Naive thymus-derived CD8-positive, alpha-beta T cell (primary cell): ENCODE results near the gene COL7A1. TPM values are rescaled to one million over a fixed set of nuclear protein-coding genes. Genes with fewer than 3 reads are reported as not detected.

Experiments
- ATAC-seq, 2 donors: fragments of 150-1000 bp; cut with Tn5 transposase in 1 of 2; sonication (Bioruptor Pico), chemical (Tn5 transposase) in 1 of 2; 1 replicate in 1 of 2; 2 replicates in 1 of 2; pipeline ENCODE4 v1.10.0; 2021; ENCODE audit warnings: mild to moderate bottlenecking in 2 of 2, moderate library complexity in 2 of 2
- POLR2A ChIA-PET: fragments of 350-600 bp; sonication (Branson Sonifier 250); formaldehyde crosslinking; loops from one replicate; lab custom pipeline; 2021; ENCODE audit warnings: antibody characterized with exemption; lab: Charles Lee
- DNase-seq, 10 donors: peaks; one replicate each; pipeline versions ENCODE4 v3.0.0 to v3.0.0-alpha.2; 2020 to 2022
- H3K27ac Mint-ChIP-seq, 10 donors: one replicate each; pipeline ENCODE4 v1.8.0; 2020 to 2022; ENCODE audit warnings: mild to moderate bottlenecking in 10 of 10, mixed read lengths in 10 of 10, moderate library complexity in 4 of 10, inconsistent platforms in 1 of 10
- H3K27me3 Mint-ChIP-seq, 5 donors: one replicate each; pipeline ENCODE4 v1.8.0; 2021 to 2022; ENCODE audit warnings: mixed read lengths in 5 of 5
- H3K36me3 Mint-ChIP-seq, 3 donors: one replicate each; pipeline ENCODE4 v1.8.0; 2020 to 2022; ENCODE audit warnings: mixed read lengths in 3 of 3, mild to moderate bottlenecking in 2 of 3, inconsistent platforms in 1 of 3
- H3K4me1 Mint-ChIP-seq, 4 donors: one replicate each; pipeline ENCODE4 v1.8.0; 2021 to 2022; ENCODE audit warnings: mixed read lengths in 4 of 4
- H3K4me3 Mint-ChIP-seq, 10 donors: one replicate each; pipeline ENCODE4 v1.8.0; 2020 to 2022; ENCODE audit warnings: mild to moderate bottlenecking in 10 of 10, mixed read lengths in 10 of 10, moderate library complexity in 6 of 10, inconsistent platforms in 1 of 10
- H3K9me3 Mint-ChIP-seq, 9 donors: one replicate each; pipeline ENCODE4 v1.8.0; 2020 to 2022; ENCODE audit warnings: mixed read lengths in 9 of 9, mild to moderate bottlenecking in 3 of 9, inconsistent platforms in 1 of 9, moderate library complexity in 1 of 9
- polyA plus RNA-seq, 3 donors: library from polyadenylated mRNA; unstranded; fragments of 300-500 nt; fragmentation: Illumina TruSeq; gene quantifications; one replicate each; pipeline ENCODE4 v1.2.3, GENCODE V29; 2021
- total RNA-seq, 8 experiments: library from RNA in 2 of 8; stranded (reverse) in 2 of 8; gene quantifications; one replicate each; pipeline ENCODE4 v1.2.3 and lab custom pipeline; 2021 to 2026

Gene COL7A1
- 1 to 10 TPM; 1.6 to 1.8 TPM for total RNA-seq
- under 1 TPM in 1 of 3 donors, not detected in 2; 0.27 TPM for polyA plus RNA-seq
- total RNA-seq (lab: John Stamatoyannopoulos, UW): 2.0 to 4.7 (median 3.1) reads per million in 6 experiments

GRCh38 chr3:48595075-48595525 is at the start of gene COL7A1:
Gene COL7A1 (minus strand): TSS chr3:48595329. CDS start chr3:48595159, 170 bp downstream.
- DNase-seq (peak in 3 of 10 donors; percentile 8 to 17 (median 12)), ATAC-seq (peak; percentile 35 to 62)
- POLR2A ChIA-PET: no interaction called here
- H3K4me3 Mint-ChIP-seq: peak within 1 kb of the TSS in 7 of 10 donors; percentile 8 to 67 (median 45)
- H3K27ac Mint-ChIP-seq: peak within 1 kb of the TSS in 3 of 10 donors; percentile 35 to 84 (median 60)
- peaks cover 0 to 17% (median 0%) of the 10 kb centered on the region in 3 donors for H3K36me3 Mint-ChIP-seq
- no peaks in the 10 kb centered on the region for H3K9me3 Mint-ChIP-seq
- peaks cover 8 to 54% (median 28%) of the 10 kb centered on the region in 5 donors for H3K27me3 Mint-ChIP-seq
- peaks cover 5 to 17% (median 9%) of the 10 kb centered on the region in 4 donors for H3K4me1 Mint-ChIP-seq

- H3K9me3 Mint-ChIP-seq: no peaks in the 10 kb centered on the region
- POLR2A ChIA-PET: interaction anchor here (0.6 kb wide), 1 partner anchor 592 kb away, joined by 4 read pairs; no protein-coding TSS in a partner anchor
- peaks cover 0 to 2% (median 0%) of the 10 kb centered on the region in 4 donors for H3K4me1 Mint-ChIP-seq
- no peak overlapping the region for H3K4me3 Mint-ChIP-seq
- ATAC-seq (no peak), DNase-seq (no peak)
- no peak overlapping the region for H3K27ac Mint-ChIP-seq
- no peaks in the 10 kb centered on the region for H3K27me3 Mint-ChIP-seq
- peaks cover 0 to 10% (median 0%) of the 10 kb centered on the region in 3 donors for H3K36me3 Mint-ChIP-seq
Measured at GRCh38 chr3:48642605-48643004, 47.5 kb upstream of the COL7A1 start.

- Mint-ChIP-seq H3K27me3 (no peaks in the 10 kb centered on the region), H3K9me3 (no peaks in the 10 kb centered on the region), H3K36me3 (peaks cover 0 to 10% (median 0%) of the 10 kb centered on the region in 3 donors), H3K4me1 (peaks cover 0 to 4% (median 3%) of the 10 kb centered on the region in 4 donors), H3K4me3 (no peak overlapping the region), H3K27ac (no peak overlapping the region)
- POLR2A ChIA-PET: no interaction called here
- no peak for ATAC-seq
- no peak for DNase-seq
Measured at GRCh38 chr3:48641396-48641795, 46.3 kb upstream of the COL7A1 start.

GRCh38 chr3:48639944-48640606 is 44.9 kb upstream of the COL7A1 start:
- no peak overlapping the region for H3K4me3 Mint-ChIP-seq

GRCh38 chr3:48637305-48637704 is 42.2 kb upstream of the COL7A1 start:
- Mint-ChIP-seq H3K9me3 (no peaks in the 10 kb centered on the region), H3K27ac (peak overlapping the region in 1 of 10 donors; percentile 55), H3K4me3 (peak overlapping the region in 9 of 10 donors; percentile 16 to 88 (median 65)), H3K4me1 (peaks cover 1 to 27% (median 18%) of the 10 kb centered on the region in 4 donors), H3K27me3 (no peaks in the 10 kb centered on the region), H3K36me3 (peaks cover 0 to 6% (median 0%) of the 10 kb centered on the region in 3 donors)
- DNase-seq (no peak), ATAC-seq (no peak)
- POLR2A ChIA-PET: no interaction called here

More at GRCh38 chr3:48639944-48640606, 44.9 kb upstream of the COL7A1 start:
- Mint-ChIP-seq H3K9me3 (no peaks in the 10 kb centered on the region), H3K36me3 (peaks cover 0 to 10% (median 0%) of the 10 kb centered on the region in 3 donors), H3K27me3 (no peaks in the 10 kb centered on the region), H3K27ac (no peak overlapping the region), H3K4me1 (peaks cover 0 to 15% (median 7%) of the 10 kb centered on the region in 4 donors)
- ATAC-seq (no peak), DNase-seq (no peak)
- POLR2A ChIA-PET: no interaction called here

GRCh38 chr3:48636149-48636655 is 41.1 kb upstream of the COL7A1 start:
- Mint-ChIP-seq H3K27me3 (no peaks in the 10 kb centered on the region), H3K4me3 (peak overlapping the region; percentile 85 to 93 (median 89)), H3K9me3 (no peaks in the 10 kb centered on the region), H3K27ac (peak overlapping the region in 1 of 10 donors; percentile 84), H3K4me1 (peaks cover 4 to 27% (median 20%) of the 10 kb centered on the region in 4 donors), H3K36me3 (peaks cover 0 to 4% (median 0%) of the 10 kb centered on the region in 3 donors)
- ATAC-seq: no peak
- DNase-seq: no peak
- POLR2A ChIA-PET: interaction anchor here (0.6 to 2.2 kb wide), 7 partner anchors 20 to 833 kb away, joined by 3 to 10 read pairs (median 3); partner anchors contain the start of genes IP6K2, QRICH1 and WDR6

GRCh38 chr3:48635222-48636021 is 40.3 kb upstream of the COL7A1 start, which contains the start of gene SLC26A6:
Gene SLC26A6 (minus strand): TSS chr3:48635461. CDS start chr3:48635393, 68 bp downstream.
- Mint-ChIP-seq H3K4me1 (peaks cover 4 to 27% (median 20%) of the 10 kb centered on the region in 4 donors), H3K27ac (peak within 1 kb of the TSS; percentile 31 to 84 (median 66)), H3K27me3 (no peaks in the 10 kb centered on the region), H3K4me3 (peak within 1 kb of the TSS; percentile 85 to 93 (median 89)), H3K9me3 (no peaks in the 10 kb centered on the region), H3K36me3 (peaks cover 0 to 4% (median 0%) of the 10 kb centered on the region in 3 donors)
- DNase-seq (peak; percentile 84 to 93 (median 86)), ATAC-seq (peak; percentile 97 to 98)
- POLR2A ChIA-PET: interaction anchor here (0.6 to 2.2 kb wide), 9 partner anchors 19 to 834 kb away, joined by 3 to 10 read pairs (median 3); partner anchors contain the start of genes IP6K2, QRICH1 and WDR6

GRCh38 chr3:48634661-48635221 is 39.6 kb upstream of the COL7A1 start:
- H3K27ac Mint-ChIP-seq: peak overlapping the region in 5 of 10 donors; percentile 9 to 53 (median 38)
- peak in 6 of 10 donors; percentile 10 to 70 (median 23) for DNase-seq
- POLR2A ChIA-PET: interaction anchor here (1.0 to 2.2 kb wide), 4 partner anchors 20 to 168 kb away, joined by 3 to 10 read pairs (median 4); no protein-coding TSS in a partner anchor

GRCh38 chr3:48633743-48634142 is 38.6 kb upstream of the COL7A1 start:
- Mint-ChIP-seq H3K27me3 (no peaks in the 10 kb centered on the region), H3K9me3 (no peaks in the 10 kb centered on the region), H3K27ac (peak overlapping the region in 1 of 10 donors; percentile 6), H3K36me3 (peaks cover 0 to 11% (median 3%) of the 10 kb centered on the region in 3 donors), H3K4me3 (peak overlapping the region; percentile 20 to 93 (median 89)), H3K4me1 (peaks cover 7 to 27% (median 20%) of the 10 kb centered on the region in 4 donors)
- POLR2A ChIA-PET: interaction anchor here (0.9 kb wide), 1 partner anchor 23 kb away, joined by 4 read pairs; no protein-coding TSS in a partner anchor
- DNase-seq: no peak
- ATAC-seq: no peak

More at GRCh38 chr3:48634661-48635221, 39.6 kb upstream of the COL7A1 start:
- Mint-ChIP-seq H3K36me3 (peaks cover 0 to 4% (median 2%) of the 10 kb centered on the region in 3 donors), H3K4me1 (peaks cover 4 to 27% (median 20%) of the 10 kb centered on the region in 4 donors), H3K4me3 (peak overlapping the region; percentile 85 to 93 (median 89)), H3K27me3 (no peaks in the 10 kb centered on the region), H3K9me3 (no peaks in the 10 kb centered on the region)
- ATAC-seq: peak; percentile 32 to 35

- Mint-ChIP-seq H3K27me3 (no peaks in the 10 kb centered on the region), H3K4me3 (peak overlapping the region in 4 of 10 donors; percentile 12 to 55 (median 18)), H3K4me1 (peaks cover 7 to 27% (median 20%) of the 10 kb centered on the region in 4 donors), H3K9me3 (no peaks in the 10 kb centered on the region), H3K36me3 (peaks cover 0 to 11% (median 3%) of the 10 kb centered on the region in 3 donors), H3K27ac (no peak overlapping the region)
- ATAC-seq: no peak
- DNase-seq: no peak
- POLR2A ChIA-PET: interaction anchor here (0.9 kb wide), 1 partner anchor 23 kb away, joined by 4 read pairs; no protein-coding TSS in a partner anchor
Measured at GRCh38 chr3:48633256-48633655, 38.1 kb upstream of the COL7A1 start.
